Coronary artery (tissue), 2 donors: ENCODE data around the gene XPO6.

Experiments used
- DNase-seq: peaks from one replicate; pipeline ENCODE4 v3.0.0-alpha.2; 2017; ENCODE audit warnings: low spot score
- H3K27ac ChIP-seq, 2 donors: fragments of 200-600 bp; sonication (generic); one replicate each; pipeline ENCODE4 v1.5.1; 2016 to 2019
- H3K4me3 ChIP-seq: fragments of 200-600 bp; sonication (generic); 2 replicates; pipeline ENCODE4 v1.5.1; 2016; ENCODE audit warnings: mild to moderate bottlenecking, moderate library complexity
- CTCF ChIP-seq: fragments of 200-600 bp; sonication (generic); IDR thresholded peaks from one replicate; pipeline ENCODE4 v1.5.1; 2019; ENCODE audit warnings: antibody characterized with exemption

Gene XPO6

GRCh38 chr16:28151180-28151579 lies 60.6 kb downstream of the XPO6 start:
- TF ChIP-seq CTCF: no peak
- no peak overlapping the region for H3K27ac ChIP-seq
- H3K4me3 ChIP-seq: no peak overlapping the region
- no peak for DNase-seq

GRCh38 chr16:28149011-28149888 lies 62.5 kb downstream of the XPO6 start:
- H3K4me3 ChIP-seq: no peak overlapping the region
- no peak for DNase-seq
- no peak overlapping the region for H3K27ac ChIP-seq
- TF ChIP-seq CTCF: no peak

- no peak for TF ChIP-seq CTCF
These were observed 65.2 kb downstream of the XPO6 start for GRCh38 chr16:28146536-28146935.

GRCh38 chr16:28145796-28146195 lies 66.0 kb downstream of the XPO6 start:
- H3K27ac ChIP-seq: no peak overlapping the region
- H3K4me3 ChIP-seq: no peak overlapping the region
- no peak for DNase-seq
- TF ChIP-seq CTCF: no peak

More at GRCh38 chr16:28146536-28146935, 65.2 kb downstream of the XPO6 start:
- H3K27ac ChIP-seq: no peak overlapping the region
- H3K4me3 ChIP-seq: no peak overlapping the region
- no peak for DNase-seq

- H3K4me3 ChIP-seq: no peak overlapping the region
- H3K27ac ChIP-seq: peak overlapping the region in 1 of 2 donors; percentile 5
- TF ChIP-seq CTCF: no peak
- DNase-seq: no peak
These were observed 70.8 kb downstream of the XPO6 start for GRCh38 chr16:28140788-28141618.

- Histone ChIP-seq H3K4me3 (no peak overlapping the region), H3K27ac (no peak overlapping the region)
- DNase-seq: no peak
- TF ChIP-seq CTCF: no peak
These were observed 72.2 kb downstream of the XPO6 start for GRCh38 chr16:28139530-28139929.
